Left ventricle myocardium inferior (tissue), 1 donor: ENCODE data around the gene HOXD4. TPM values are rescaled to one million over a fixed set of nuclear protein-coding genes. Genes with fewer than 3 reads are reported as not detected.
A peak's percentile ranks its signal among the peaks of the same experiment; 100 is the strongest.

ENCODE experiments used
- DNase-seq: peaks from one replicate; pipeline ENCODE4 v3.0.0-alpha.2; 2020
- H3K27ac ChIP-seq: fragments of 200-600 bp; replicated peaks from 2 replicates; pipeline ENCODE4 v1.8.0; 2021
- H3K27me3 ChIP-seq: fragments of 200-600 bp; 2 replicates; pipeline ENCODE4 v1.8.0; 2021; ENCODE audit warnings: low read depth
- H3K36me3 ChIP-seq: fragments of 200-600 bp; 2 replicates; pipeline ENCODE4 v1.8.0; 2021
- H3K4me1 ChIP-seq: fragments of 200-600 bp; 2 replicates; pipeline ENCODE4 v1.8.0; 2021
- H3K4me3 ChIP-seq: fragments of 200-600 bp; 2 replicates; pipeline ENCODE4 v1.8.0; 2021; ENCODE audit warnings: mild to moderate bottlenecking, moderate library complexity
- H3K9me3 ChIP-seq: fragments of 200-600 bp; replicated peaks from 2 replicates; pipeline ENCODE4 v1.8.0; 2021
- CTCF ChIP-seq: fragments of 200-600 bp; IDR thresholded peaks from 2 replicates; pipeline ENCODE4 v1.8.0; 2021; ENCODE audit warnings: antibody characterized with exemption, mild to moderate bottlenecking, borderline replicate concordance
- intact Hi-C: fragments of 100-400 bp; cut with micrococcal nuclease; formaldehyde crosslinking; loops from one replicate; pipeline ENCODE4 v1.11.0; 2022
- total RNA-seq: library from RNA; stranded (reverse); fragmentation: NEBNext Ultra II Directional; extraction: Animal tissue kit (Norgen Biotek cat#: 25700); gene quantifications from one replicate; pipeline ENCODE4 v1.2.1, GENCODE V29; 2021
- donor health status: DM: no; HTN: yes; CAD: no; lungs with severe emphysema.

Gene HOXD4
- total RNA-seq, 1 donor from 2014 or later: not detected

GRCh38 chr2:176135035-176135440 lies 16.3 kb upstream of the HOXD4 start:
- Histone ChIP-seq H3K27ac (peak overlapping the region; percentile 1), H3K36me3 (no peaks in the 10 kb centered on the region), H3K4me1 (peaks cover 25% of the 10 kb centered on the region), H3K4me3 (no peak overlapping the region), H3K27me3 (peaks cover 100% of the 10 kb centered on the region), H3K9me3 (no peaks in the 10 kb centered on the region)
- intact Hi-C loops: loop anchor here (5.0 to 10.0 kb wide), 3 partner anchors 417 to 680 kb away; no protein-coding TSS in a partner anchor
- DNase-seq: no peak
- no peak for TF ChIP-seq CTCF

GRCh38 chr2:176136374-176137251 lies 14.7 kb upstream of the HOXD4 start:
- peaks cover 27% of the 10 kb centered on the region for H3K4me1 ChIP-seq
- DNase-seq: no peak
- no peaks in the 10 kb centered on the region for H3K36me3 ChIP-seq
- no peaks in the 10 kb centered on the region for H3K9me3 ChIP-seq
- H3K27ac ChIP-seq: peak overlapping the region; percentile 71
- TF ChIP-seq CTCF: no peak
- H3K4me3 ChIP-seq: peak overlapping the region; percentile 64
- H3K27me3 ChIP-seq: peaks cover 100% of the 10 kb centered on the region
- intact Hi-C loops: loop anchor here (5.0 to 10.0 kb wide), 3 partner anchors 416 to 678 kb away; no protein-coding TSS in a partner anchor

- no peak for DNase-seq
- Histone ChIP-seq H3K27me3 (peaks cover 100% of the 10 kb centered on the region), H3K36me3 (no peaks in the 10 kb centered on the region), H3K9me3 (no peaks in the 10 kb centered on the region), H3K27ac (peak overlapping the region; percentile 71), H3K4me3 (peak overlapping the region; percentile 64), H3K4me1 (peaks cover 27% of the 10 kb centered on the region)
- no peak for TF ChIP-seq CTCF
- intact Hi-C loops: loop anchor here (5.0 to 10.0 kb wide), 3 partner anchors 415 to 678 kb away; no protein-coding TSS in a partner anchor
Measured at GRCh38 chr2:176137252-176137580, 14.1 kb upstream of the HOXD4 start.

GRCh38 chr2:176137906-176138305 lies 13.4 kb upstream of the HOXD4 start:
- H3K4me1 ChIP-seq: peaks cover 27% of the 10 kb centered on the region
- H3K27me3 ChIP-seq: peaks cover 100% of the 10 kb centered on the region
- H3K9me3 ChIP-seq: no peaks in the 10 kb centered on the region
- no peak for TF ChIP-seq CTCF
- no peak overlapping the region for H3K27ac ChIP-seq
- intact Hi-C loops: loop anchor here (5.0 to 10.0 kb wide), 3 partner anchors 414 to 677 kb away; no protein-coding TSS in a partner anchor
- H3K36me3 ChIP-seq: no peaks in the 10 kb centered on the region
- DNase-seq: no peak
- peak overlapping the region; percentile 64 for H3K4me3 ChIP-seq

GRCh38 chr2:176138526-176138922 lies 12.8 kb upstream of the HOXD4 start:
- Histone ChIP-seq H3K4me3 (no peak overlapping the region), H3K4me1 (peaks cover 27% of the 10 kb centered on the region), H3K27ac (peak overlapping the region; percentile 45), H3K36me3 (no peaks in the 10 kb centered on the region), H3K27me3 (peaks cover 100% of the 10 kb centered on the region), H3K9me3 (no peaks in the 10 kb centered on the region)
- no peak for DNase-seq
- intact Hi-C loops: loop anchor here (5.0 to 10.0 kb wide), 3 partner anchors 414 to 676 kb away; no protein-coding TSS in a partner anchor
- TF ChIP-seq CTCF: no peak
